Right lobe of liver (tissue), 4 donors: Measurements from ENCODE around the gene SPOPL.
"Not testable (repeated sequence)": the region's sequence is repeated elsewhere in the genome, so short reads cannot be mapped to it uniquely, and the experiment has no call there.

ENCODE experiments used
- POLR2A ChIP-seq: fragments of 450-650 bp; IDR thresholded peaks from one replicate; pipeline ENCODE4 v1.6.1; 2017; ENCODE audit warnings: antibody characterized with exemption, mild to moderate bottlenecking
- TF ChIP-seq, protein P1 (sequence below), 4 donors: fragments of 200-600 bp in 3 of 4; fragments of 450-650 bp in 1 of 4; IDR thresholded peaks; one replicate each; pipeline versions ENCODE4 v1.5.1 to v1.8.0; 2016 to 2022; ENCODE audit warnings: antibody characterized with exemption in 4 of 4, mild to moderate bottlenecking in 2 of 4
- donor health status: DM: no; HTN: no; CAD: no.
- donor health status: DM: no; HTN: no; CAD: no.
- donor health status: DM: no; HTN: yes; CAD: no.

GRCh38 chr2:138462689-138463088 is 38.9 kb upstream of the SPOPL start:
- TF ChIP-seq, protein P1, sequence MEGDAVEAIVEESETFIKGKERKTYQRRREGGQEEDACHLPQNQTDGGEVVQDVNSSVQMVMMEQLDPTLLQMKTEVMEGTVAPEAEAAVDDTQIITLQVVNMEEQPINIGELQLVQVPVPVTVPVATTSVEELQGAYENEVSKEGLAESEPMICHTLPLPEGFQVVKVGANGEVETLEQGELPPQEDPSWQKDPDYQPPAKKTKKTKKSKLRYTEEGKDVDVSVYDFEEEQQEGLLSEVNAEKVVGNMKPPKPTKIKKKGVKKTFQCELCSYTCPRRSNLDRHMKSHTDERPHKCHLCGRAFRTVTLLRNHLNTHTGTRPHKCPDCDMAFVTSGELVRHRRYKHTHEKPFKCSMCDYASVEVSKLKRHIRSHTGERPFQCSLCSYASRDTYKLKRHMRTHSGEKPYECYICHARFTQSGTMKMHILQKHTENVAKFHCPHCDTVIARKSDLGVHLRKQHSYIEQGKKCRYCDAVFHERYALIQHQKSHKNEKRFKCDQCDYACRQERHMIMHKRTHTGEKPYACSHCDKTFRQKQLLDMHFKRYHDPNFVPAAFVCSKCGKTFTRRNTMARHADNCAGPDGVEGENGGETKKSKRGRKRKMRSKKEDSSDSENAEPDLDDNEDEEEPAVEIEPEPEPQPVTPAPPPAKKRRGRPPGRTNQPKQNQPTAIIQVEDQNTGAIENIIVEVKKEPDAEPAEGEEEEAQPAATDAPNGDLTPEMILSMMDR (IDR thresholded peaks at IDR 0.05): not testable (repeated sequence)
- TF ChIP-seq POLR2A: not testable (repeated sequence)
